Measurements from ENCODE around the gene GLIS2.

The GLIS2 gene

GRCh38 chr16:4297480-4297879 lies 18.4 kb upstream of the GLIS2 start:
- DNase-seq (ENCODE audit: low read depth, low spot score) = no peak

GRCh38 chr16:4298761-4299522 lies 16.9 kb upstream of the GLIS2 start:
- peak; percentile 94 for DNase-seq (ENCODE audit: low read depth, low spot score)

DNA sequence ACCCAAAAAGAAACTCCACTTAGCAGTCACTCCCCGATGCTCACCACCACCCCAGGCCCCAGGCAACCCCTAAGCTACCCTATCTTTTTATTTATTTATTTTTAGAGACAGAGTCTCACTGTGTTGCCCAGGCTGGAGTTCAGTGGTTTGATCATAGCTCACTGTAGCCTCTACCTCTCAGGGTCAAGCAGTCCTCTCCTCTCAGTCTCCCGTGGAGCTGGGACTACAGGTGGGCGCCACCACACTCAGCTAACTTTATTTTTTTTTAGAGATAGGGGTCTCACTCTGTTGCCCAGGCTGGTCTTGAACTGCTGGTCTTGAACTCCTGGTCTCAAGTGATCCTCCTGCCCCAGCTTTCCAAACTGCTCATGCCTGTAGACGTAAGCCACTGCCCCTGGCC lies 14.7 kb upstream of the GLIS2 start:
- no peak for DNase-seq (ENCODE audit: low read depth, low spot score)

DNA sequence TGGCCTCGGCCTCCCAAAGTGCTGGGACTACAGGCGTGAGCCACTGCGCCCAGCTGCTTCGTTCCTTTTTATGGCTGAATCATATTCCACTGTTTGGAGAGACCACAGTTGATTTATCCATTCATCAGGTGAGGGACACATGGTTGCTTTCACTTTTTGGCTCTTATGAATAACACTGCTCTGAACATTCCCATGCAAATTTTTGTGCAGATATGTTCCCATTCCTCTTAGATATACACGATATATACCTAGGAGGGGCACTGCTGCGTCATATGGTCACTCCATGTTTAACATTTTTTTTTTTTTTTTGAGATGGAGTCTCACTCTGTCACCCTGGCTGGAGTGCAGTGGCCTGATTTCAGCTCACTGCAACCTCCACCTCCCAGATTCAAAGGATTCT lies 13.9 kb upstream of the GLIS2 start:
- no peak for DNase-seq (ENCODE audit: low read depth, low spot score)

GRCh38 chr16:4303973-4304372 lies 11.9 kb upstream of the GLIS2 start:
- DNase-seq (ENCODE audit: low read depth, low spot score) = peak; percentile 78

DNA sequence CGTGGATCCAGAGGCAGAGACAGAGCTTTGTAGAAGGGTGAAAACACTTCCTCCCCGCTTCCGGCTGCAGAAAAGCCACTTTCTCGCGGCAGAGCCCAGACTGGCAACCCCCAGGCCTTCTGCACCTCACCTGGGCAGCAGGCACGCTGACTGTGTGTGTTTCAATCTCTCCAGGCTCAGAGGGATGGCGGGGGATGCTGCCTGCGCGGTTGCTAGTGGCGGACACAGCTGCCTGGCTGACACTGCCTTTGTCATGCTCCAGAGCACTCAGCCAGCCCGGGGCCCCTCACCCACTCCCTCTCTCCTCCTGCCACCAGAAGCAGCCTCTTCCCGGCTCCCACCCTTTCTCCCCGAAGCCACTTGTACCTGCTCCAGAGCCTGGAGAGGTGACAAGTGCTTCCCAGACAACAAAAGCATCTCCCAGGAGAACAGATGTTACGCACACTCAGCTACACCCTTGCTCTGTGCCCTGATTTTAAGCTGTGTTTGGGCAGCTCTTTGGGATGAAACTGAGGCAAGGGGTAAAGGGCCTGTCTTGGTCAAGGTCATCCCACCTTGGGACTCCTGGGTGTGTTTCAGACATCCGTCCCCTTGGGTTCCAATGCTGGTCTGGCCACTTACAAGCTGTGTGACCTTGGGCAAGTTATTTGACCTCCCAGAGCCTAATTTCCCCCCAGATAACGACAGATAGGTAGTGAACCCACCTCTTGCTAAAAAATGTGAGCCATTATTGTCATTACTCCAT lies 9.2 kb upstream of the GLIS2 start:
- DNase-seq (ENCODE audit: low read depth, low spot score) = no peak

DNA sequence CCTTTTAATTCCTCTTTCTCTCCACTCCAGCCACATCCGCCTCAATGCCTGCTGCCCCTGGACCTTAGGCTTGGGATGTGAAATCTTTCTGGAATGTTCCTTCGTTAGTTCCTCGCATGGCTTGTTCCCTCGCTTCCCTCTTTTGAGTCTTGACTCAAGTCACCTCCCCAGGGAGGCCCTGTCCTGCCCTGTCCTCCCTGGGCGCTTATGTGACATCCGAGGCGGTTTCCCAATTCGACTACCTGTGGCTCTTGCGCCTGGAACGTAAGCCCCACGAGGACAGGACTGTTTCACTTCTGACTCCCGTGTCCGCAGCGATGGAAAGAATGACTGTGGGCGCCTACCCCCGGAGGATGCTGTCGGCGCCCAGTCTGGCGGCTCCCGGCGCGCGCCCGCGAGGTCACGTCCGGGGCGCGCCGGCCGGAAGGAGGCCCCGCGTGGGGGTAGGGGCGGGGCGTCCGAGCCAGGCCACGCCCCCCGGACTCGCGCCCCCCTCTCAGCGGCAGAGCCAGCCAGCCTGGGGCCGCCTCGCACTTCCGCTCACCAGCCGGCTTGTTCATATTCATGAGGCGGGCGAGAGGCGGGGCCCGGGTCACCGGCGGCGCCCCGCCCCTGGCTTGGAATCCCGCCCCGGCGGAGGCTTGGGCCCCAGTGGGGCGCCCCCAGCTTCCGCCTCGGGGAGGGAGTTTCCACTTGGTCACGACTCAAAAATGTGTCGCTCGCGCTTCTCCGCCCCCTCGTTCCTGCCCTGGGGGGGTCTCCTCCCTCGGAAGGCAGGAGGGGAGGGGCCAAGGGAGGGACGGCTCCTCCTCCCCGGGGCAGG lies 8.4 kb upstream of the GLIS2 start:
- peak; percentile 99 for DNase-seq (ENCODE audit: low read depth, low spot score)

- no peak for DNase-seq (ENCODE audit: low read depth, low spot score)
Observed at GRCh38 chr16:4309102-4309832, 6.6 kb upstream of the GLIS2 start.

DNA sequence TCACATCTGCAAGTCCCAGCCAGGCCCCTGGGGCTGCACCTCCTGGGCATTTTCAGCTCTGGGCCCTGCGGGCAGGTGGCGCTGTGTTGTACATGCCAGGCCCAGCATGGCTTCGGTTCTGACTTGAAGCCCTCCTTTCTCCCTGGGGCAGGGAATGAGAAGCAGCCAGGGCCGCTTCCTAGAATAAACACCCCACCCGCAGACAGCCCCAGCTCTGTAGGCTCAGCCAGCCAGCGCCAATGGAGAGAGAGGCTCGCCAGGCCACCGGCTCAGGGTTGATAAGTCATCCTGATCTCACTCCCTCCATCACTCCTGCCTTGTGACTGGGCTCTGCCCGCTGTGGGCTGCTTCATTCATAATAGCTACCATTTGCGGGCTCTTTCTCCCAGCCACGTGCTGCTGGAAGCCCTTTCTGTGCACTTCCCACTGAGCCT lies 6.0 kb upstream of the GLIS2 start:
- DNase-seq (ENCODE audit: low read depth, low spot score) = peak; percentile 98

- peak; percentile 90 for DNase-seq (ENCODE audit: low read depth, low spot score)
Observed at GRCh38 chr16:4313563-4314531, 2.0 kb upstream of the GLIS2 start.

DNA sequence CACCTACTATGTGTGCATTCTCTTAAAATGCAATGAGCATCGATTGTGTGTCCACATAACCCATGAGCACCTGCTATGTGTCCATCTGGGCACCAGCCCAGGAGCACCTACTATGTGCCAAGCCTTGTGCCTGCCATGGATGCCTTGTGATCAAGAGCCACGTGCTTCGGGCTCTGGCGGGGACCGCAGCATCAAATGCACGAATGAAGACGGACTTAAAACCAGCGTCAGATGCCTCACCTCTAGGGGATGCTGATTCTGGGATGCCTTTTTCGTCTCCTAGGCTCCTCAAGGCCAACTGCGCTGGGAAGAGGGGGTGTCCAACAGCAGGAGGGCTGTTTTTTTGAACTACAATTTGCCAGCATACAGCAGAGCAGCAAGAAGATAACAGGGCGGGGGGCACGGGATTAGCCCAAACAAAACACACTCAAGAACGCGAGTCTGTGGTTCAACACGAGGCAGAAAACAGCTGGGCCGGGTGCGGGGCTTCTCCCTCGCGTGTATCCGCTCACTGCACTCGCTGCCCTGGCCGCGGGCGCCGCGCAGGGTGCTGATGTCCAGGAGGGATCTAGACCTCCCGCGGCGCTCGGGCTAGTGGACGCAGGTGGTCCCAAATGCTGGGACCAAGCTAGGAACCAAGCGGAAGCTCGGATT lies 1.2 kb upstream of the GLIS2 start:
- DNase-seq (ENCODE audit: low read depth, low spot score) = peak; percentile 62

- peak; percentile 58 for DNase-seq (ENCODE audit: low read depth, low spot score)
Observed at GRCh38 chr16:4316108-4316863, 419 bp downstream of the GLIS2 start.

DNA sequence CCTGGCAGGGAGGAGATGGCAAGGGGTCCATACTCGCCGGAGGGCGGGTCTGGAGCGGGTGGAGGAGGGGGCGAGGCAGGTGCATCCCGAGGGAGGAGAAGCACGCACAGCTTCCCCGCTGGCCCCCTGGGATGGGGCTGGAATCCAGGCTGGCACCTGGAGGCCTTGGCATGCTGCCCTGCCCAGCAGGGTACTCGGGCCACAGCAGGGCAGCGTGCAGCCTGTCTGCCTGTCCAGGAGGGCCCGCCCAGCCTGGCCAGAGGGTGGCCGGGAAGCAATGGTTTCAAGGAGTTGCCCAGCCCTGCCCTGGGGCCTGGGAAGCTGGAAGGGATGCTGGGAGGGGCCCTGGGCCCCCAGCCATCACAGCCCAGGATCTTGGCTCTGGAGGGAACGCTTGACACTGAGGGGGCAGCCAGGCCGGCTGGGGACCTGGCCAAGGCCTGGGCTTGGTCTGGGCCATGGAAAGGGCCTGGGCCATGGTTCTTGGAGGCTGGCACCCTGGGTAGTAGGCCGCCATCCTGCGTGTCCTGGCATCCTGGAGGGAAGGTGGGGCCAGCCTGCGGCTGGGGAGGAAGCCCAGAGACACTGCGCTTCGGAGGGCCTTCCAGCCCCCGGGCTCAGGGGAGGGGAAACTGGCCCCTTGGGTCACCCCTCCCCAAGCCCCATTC lies 1.1 kb downstream of the GLIS2 start:
- DNase-seq (ENCODE audit: low read depth, low spot score) = peak; percentile 49

- no peak for DNase-seq (ENCODE audit: low read depth, low spot score)
Observed at GRCh38 chr16:4317532-4318450, 1.9 kb downstream of the GLIS2 start.

GRCh38 chr16:4318451-4318910 lies 2.6 kb downstream of the GLIS2 start:
- peak; percentile 44 for DNase-seq (ENCODE audit: low read depth, low spot score)

- DNase-seq (ENCODE audit: low read depth, low spot score) = no peak
Observed at GRCh38 chr16:4318967-4319366, 3.1 kb downstream of the GLIS2 start.
